Chondrocyte (in vitro differentiated cells): ENCODE results near the gene APOA1. TPM values are rescaled to one million over a fixed set of nuclear protein-coding genes. Genes with fewer than 3 reads are reported as not detected.

Source experiments
- DNase-seq: peaks from one replicate; pipeline ENCODE4 v3.0.0; 2021; ENCODE audit warnings: mixed read lengths, low spot score
- H3K27ac Mint-ChIP-seq: one replicate; pipeline ENCODE4 v1.8.0; 2021; ENCODE audit warnings: mild to moderate bottlenecking, moderate library complexity, mixed read lengths; ENCODE audit not compliant: unreplicated experiment
- H3K27me3 Mint-ChIP-seq: 2 replicates; pipeline ENCODE4 v1.8.0; 2021; ENCODE audit warnings: low read depth, mixed read lengths
- H3K36me3 Mint-ChIP-seq: 2 replicates; pipeline ENCODE4 v1.8.0; 2021; ENCODE audit warnings: low read depth, mixed read lengths
- H3K4me1 Mint-ChIP-seq: 2 replicates; pipeline ENCODE4 v1.8.0; 2021; ENCODE audit warnings: low read depth, mild to moderate bottlenecking, mixed read lengths
- H3K4me3 Mint-ChIP-seq: one replicate; pipeline ENCODE4 v1.8.0; 2021; ENCODE audit warnings: mild to moderate bottlenecking, moderate library complexity, mixed read lengths; ENCODE audit not compliant: unreplicated experiment
- H3K9me3 Mint-ChIP-seq: 2 replicates; pipeline ENCODE4 v1.8.0; 2021; ENCODE audit warnings: low read depth, mixed read lengths
- long read RNA-seq: library from polyadenylated mRNA; stranded (forward); transcript quantifications from one replicate; pipeline ENCODE4 v2.0.0, GENCODE V29; 2021
- total RNA-seq: library from RNA; stranded (reverse); gene quantifications from 3 replicates; pipeline ENCODE4 v1.2.1, GENCODE V29; 2021
- TF ChIP-seq, protein P1 (sequence below): fragments of 200-600 bp; sonication (generic); IDR thresholded peaks from 2 replicates; pipeline ENCODE4 v1.5.0; 2021; ENCODE audit warnings: antibody characterized with exemption, mild to moderate bottlenecking, moderate library complexity

Gene APOA1
- total RNA-seq: not detected in 3 replicates
- long read RNA-seq: 0 reads

DNA sequence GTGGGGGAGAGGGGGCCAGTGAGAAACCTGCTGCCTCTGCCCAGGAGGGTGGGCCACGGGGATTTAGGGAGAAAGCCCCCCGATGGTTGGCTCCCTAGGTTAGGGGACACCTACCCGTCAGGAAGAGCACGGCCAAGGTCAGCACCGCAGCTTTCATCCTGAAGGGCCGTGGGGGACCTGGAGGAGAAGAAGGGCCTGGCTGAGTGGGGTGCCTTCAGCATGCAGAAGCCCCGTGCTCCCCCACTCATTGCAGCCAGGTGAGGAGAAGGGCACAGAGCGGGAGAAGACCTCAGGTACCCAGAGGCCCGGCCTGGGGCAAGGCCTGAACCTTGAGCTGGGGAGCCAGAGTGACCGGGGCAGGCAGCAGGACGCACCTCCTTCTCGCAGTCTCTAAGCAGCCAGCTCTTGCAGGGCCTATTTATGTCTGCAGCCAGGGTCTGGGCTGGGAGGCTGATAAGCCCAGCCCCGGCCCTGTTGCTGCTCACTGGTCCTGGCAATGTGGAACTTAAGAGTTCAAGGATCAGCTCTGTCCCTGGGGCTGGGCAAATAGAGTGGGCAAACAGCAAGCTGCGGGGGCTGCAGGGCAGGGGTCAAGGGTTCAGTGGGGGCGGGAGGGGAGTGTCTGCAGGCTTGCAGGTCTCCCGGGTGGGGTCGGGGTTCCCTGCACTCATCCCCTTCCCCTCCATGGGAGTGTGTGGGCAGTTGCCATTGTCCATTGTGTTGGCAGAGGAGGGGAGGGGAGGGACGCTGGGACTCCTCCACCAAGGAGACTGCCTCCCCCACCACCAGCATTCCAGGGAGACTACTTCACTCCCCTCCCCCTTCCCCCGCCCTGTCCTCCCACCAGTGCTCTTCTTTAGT, at the start of gene APOA1:
APOA1 (minus strand) TSS at position 392 of the 861 bp plus-strand sequence; CDS start at position 157, 235 bp downstream.
- no peaks in the 10 kb centered on the region for H3K9me3 Mint-ChIP-seq
- no peaks in the 10 kb centered on the region for H3K36me3 Mint-ChIP-seq
- no peak within 1 kb of the TSS for H3K4me3 Mint-ChIP-seq
- no peaks in the 10 kb centered on the region for H3K27me3 Mint-ChIP-seq
- no peak within 1 kb of the TSS for H3K27ac Mint-ChIP-seq
- DNase-seq: no peak
- peaks cover 9% of the 10 kb centered on the region for H3K4me1 Mint-ChIP-seq
- TF ChIP-seq, protein P1, sequence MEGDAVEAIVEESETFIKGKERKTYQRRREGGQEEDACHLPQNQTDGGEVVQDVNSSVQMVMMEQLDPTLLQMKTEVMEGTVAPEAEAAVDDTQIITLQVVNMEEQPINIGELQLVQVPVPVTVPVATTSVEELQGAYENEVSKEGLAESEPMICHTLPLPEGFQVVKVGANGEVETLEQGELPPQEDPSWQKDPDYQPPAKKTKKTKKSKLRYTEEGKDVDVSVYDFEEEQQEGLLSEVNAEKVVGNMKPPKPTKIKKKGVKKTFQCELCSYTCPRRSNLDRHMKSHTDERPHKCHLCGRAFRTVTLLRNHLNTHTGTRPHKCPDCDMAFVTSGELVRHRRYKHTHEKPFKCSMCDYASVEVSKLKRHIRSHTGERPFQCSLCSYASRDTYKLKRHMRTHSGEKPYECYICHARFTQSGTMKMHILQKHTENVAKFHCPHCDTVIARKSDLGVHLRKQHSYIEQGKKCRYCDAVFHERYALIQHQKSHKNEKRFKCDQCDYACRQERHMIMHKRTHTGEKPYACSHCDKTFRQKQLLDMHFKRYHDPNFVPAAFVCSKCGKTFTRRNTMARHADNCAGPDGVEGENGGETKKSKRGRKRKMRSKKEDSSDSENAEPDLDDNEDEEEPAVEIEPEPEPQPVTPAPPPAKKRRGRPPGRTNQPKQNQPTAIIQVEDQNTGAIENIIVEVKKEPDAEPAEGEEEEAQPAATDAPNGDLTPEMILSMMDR: no peak

DNA sequence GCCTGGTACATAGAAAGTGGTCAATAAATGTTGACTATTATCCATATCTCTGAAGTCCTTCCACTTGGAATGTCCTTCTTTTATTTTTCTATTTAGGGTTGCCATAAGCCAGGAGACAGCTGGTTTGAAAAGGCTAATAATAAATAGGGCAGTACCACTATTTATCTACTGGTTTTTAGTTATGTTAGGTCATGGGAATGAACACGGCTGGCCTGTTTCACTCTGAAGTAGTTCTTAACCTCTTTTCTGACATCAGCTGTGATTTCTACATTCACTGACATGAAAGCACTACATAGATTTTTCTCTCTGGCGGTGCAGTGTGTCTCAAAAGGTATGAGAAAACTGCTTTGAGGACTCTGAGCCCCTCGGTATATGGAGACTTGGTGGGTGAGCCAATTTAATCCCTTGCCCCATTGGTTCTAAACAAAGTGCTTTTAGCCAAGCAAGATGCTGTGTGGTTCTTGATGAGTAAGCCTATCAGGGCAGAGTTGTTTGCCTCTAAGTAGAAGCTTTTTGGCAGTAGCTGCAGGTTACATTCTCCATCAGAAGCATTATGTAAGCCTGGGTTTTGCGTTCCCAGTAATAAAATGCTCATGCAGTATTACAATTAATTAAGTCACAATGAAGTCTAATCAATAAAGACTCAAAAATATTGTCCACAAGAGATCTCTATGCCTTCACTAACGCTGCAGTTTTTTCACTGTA, 48.7 kb upstream of the APOA1 start:
- Mint-ChIP-seq H3K9me3 (no peaks in the 10 kb centered on the region), H3K27ac (no peak overlapping the region), H3K36me3 (peaks cover 2% of the 10 kb centered on the region), H3K27me3 (no peaks in the 10 kb centered on the region), H3K4me1 (peaks cover 31% of the 10 kb centered on the region), H3K4me3 (no peak overlapping the region)
- no peak for DNase-seq
- TF ChIP-seq, protein P1: no peak

DNA sequence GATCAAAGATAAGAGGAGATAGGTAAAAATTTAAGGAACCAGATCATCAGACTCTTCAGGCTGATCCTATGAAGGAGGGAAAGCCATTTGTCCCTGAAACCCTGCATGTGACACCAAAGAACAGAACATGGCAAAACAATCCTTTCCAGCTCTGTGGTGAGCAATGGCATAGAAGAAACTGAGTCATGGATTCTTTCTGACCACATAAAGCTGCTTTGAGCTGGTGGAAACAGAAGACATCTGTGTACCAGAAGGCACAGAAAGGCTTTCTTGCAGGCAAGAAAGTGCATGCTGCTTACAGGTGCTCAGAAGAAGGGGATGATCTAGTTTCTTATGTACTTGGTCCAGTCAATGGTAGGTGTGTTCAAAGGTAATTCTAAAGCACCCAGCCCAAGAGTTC, 45.0 kb upstream of the APOA1 start:
- TF ChIP-seq, protein P1: no peak
- Mint-ChIP-seq H3K27ac (no peak overlapping the region), H3K27me3 (no peaks in the 10 kb centered on the region), H3K9me3 (no peaks in the 10 kb centered on the region), H3K4me1 (peaks cover 14% of the 10 kb centered on the region), H3K36me3 (peaks cover 3% of the 10 kb centered on the region), H3K4me3 (no peak overlapping the region)
- no peak for DNase-seq

DNA sequence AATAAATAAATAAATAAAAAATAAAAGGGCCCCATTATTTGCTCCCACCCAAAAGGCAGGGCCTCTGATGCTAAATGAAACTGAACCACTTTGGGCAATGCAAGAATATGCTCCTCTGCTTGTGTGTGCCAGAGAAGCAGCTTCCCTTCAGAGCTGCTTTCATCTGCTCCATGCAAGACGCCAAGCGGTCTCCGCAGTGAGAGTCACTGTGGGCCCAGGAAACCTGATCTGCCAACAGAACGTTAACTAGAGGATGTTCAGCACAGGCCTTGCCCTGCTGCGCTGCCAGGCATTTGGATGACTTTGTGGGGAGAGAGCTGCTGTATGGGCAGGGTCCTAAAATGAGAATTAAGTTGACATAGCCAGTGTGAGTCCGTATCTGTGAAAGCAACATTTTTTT, 43.7 kb upstream of the APOA1 start:
- no peaks in the 10 kb centered on the region for H3K9me3 Mint-ChIP-seq
- H3K27me3 Mint-ChIP-seq: no peaks in the 10 kb centered on the region
- DNase-seq: no peak
- H3K36me3 Mint-ChIP-seq: peaks cover 3% of the 10 kb centered on the region
- H3K4me3 Mint-ChIP-seq: no peak overlapping the region
- no peak overlapping the region for H3K27ac Mint-ChIP-seq
- TF ChIP-seq, protein P1: no peak
- H3K4me1 Mint-ChIP-seq: peaks cover 4% of the 10 kb centered on the region

DNA sequence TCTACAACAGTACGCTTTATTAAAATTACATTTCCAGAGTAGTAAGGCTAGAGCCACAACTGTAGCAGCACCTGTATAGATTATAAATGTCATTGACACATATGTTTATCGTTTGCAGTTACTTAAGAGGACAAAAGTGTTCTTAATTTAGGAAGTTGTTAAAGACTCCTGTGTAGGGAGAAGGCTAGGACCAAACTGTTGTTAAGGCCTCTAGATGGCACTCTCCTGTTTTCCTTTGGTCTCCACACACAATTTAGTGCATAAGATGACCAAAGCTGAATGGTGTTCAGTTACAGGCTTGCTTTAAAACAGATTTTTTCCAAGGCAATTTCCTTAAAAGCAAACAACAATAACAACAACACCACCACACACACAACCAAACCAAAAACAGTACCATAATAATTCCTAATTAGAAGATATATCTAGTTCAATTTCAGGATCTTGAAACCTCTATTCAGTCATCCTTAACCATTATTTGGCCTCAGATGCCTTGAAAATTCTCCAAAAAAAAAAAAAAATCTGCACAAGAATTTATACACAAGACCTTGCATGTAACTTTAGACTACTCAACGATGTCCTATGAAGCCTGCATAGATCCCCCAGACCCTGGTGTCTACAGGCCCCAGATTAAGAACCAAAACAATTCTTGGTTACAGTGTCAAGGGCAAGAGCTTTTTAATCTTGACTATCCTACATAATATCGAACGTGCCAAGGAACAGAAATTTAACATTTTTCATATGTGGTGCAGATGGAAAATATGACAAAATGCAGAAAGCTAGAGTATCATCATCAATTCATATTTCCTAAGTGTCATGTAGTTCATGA, 42.6 kb upstream of the APOA1 start:
- Mint-ChIP-seq H3K4me3 (no peak overlapping the region), H3K4me1 (peaks cover 4% of the 10 kb centered on the region), H3K9me3 (no peaks in the 10 kb centered on the region), H3K36me3 (peaks cover 3% of the 10 kb centered on the region), H3K27me3 (no peaks in the 10 kb centered on the region), H3K27ac (no peak overlapping the region)
- DNase-seq: no peak
- TF ChIP-seq, protein P1: peak; percentile 93
